IMR-90 (cell line): ENCODE measurements around the gene RASAL1.
"Not testable (repeated sequence)": the region's sequence is repeated elsewhere in the genome, so short reads cannot be mapped to it uniquely, and the experiment has no call there.

Experiments
- CEBPB ChIP-seq: IDR thresholded peaks from 2 replicates; pipeline ENCODE4 v1.6.1; 2012; ENCODE audit warnings: low read depth, low read length, improper control_type of control experiment
- FOS ChIP-seq: fragments of 150-350 bp; IDR thresholded peaks from 2 replicates; pipeline ENCODE4 v1.6.1; 2016; ENCODE audit warnings: low read depth, low read length
- NFE2L2 ChIP-seq: fragments of 150-350 bp; IDR thresholded peaks from 2 replicates; pipeline ENCODE4 v1.6.1; 2016; ENCODE audit warnings: low read depth, mild to moderate bottlenecking, low read length
- POLR2A ChIP-seq: IDR thresholded peaks from 2 replicates; pipeline ENCODE4 v1.6.1; 2012; ENCODE audit warnings: mild to moderate bottlenecking, low read depth, low read length
- RAD21 ChIP-seq: IDR thresholded peaks from 2 replicates; pipeline ENCODE4 v1.6.1; 2012; ENCODE audit warnings: low read length, improper control_type of control experiment
- RFX5 ChIP-seq: IDR thresholded peaks from 2 replicates; pipeline ENCODE4 v1.8.0; 2012; ENCODE audit warnings: low read depth, mild to moderate bottlenecking, low read length, moderate library complexity
- SMC3 ChIP-seq: fragments of 150-350 bp; IDR thresholded peaks from 2 replicates; pipeline ENCODE4 v1.6.1; 2016; ENCODE audit warnings: low read depth, mild to moderate bottlenecking, antibody characterized with exemption, low read length, moderate library complexity
- TF ChIP-seq, protein P1 (sequence below): conservative IDR thresholded peaks from 2 replicates; pipeline ENCODE4 v1.5.1; 2012; ENCODE audit warnings: mild to moderate bottlenecking, low read depth, low read length, improper control_type of control experiment
- TF ChIP-seq, protein P2 (sequence below): fragments of 150-350 bp; IDR thresholded peaks from 2 replicates; pipeline ENCODE4 v1.6.1; 2017; ENCODE audit warnings: mild to moderate bottlenecking, antibody characterized with exemption, low read length, low read depth

DNA sequence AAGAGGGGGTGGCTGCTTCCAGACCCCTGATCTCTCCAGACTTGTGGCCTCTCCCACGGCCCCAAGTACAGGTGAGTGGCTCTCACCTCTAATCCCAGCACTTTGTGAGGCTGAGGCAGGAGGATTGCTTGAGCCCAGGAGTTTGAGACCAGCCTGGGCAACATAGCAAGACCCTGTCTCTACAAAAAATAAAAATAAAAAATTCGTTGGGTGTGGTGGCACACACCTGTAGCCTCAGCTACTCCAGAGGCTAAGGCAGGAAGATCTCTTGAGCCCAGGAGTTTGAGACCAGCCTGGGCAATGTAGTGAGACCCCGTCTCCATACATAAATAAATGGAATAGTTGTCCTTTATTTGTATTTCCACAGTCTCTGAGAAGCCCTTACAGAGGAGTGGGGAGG, 6.2 kb upstream of the RASAL1 start:
- not testable (repeated sequence) for TF ChIP-seq POLR2A, CEBPB, NFE2L2, RFX5, FOS, SMC3, RAD21
- TF ChIP-seq, protein P1, sequence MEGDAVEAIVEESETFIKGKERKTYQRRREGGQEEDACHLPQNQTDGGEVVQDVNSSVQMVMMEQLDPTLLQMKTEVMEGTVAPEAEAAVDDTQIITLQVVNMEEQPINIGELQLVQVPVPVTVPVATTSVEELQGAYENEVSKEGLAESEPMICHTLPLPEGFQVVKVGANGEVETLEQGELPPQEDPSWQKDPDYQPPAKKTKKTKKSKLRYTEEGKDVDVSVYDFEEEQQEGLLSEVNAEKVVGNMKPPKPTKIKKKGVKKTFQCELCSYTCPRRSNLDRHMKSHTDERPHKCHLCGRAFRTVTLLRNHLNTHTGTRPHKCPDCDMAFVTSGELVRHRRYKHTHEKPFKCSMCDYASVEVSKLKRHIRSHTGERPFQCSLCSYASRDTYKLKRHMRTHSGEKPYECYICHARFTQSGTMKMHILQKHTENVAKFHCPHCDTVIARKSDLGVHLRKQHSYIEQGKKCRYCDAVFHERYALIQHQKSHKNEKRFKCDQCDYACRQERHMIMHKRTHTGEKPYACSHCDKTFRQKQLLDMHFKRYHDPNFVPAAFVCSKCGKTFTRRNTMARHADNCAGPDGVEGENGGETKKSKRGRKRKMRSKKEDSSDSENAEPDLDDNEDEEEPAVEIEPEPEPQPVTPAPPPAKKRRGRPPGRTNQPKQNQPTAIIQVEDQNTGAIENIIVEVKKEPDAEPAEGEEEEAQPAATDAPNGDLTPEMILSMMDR, result not testable (repeated sequence)
- TF ChIP-seq, protein P2, sequence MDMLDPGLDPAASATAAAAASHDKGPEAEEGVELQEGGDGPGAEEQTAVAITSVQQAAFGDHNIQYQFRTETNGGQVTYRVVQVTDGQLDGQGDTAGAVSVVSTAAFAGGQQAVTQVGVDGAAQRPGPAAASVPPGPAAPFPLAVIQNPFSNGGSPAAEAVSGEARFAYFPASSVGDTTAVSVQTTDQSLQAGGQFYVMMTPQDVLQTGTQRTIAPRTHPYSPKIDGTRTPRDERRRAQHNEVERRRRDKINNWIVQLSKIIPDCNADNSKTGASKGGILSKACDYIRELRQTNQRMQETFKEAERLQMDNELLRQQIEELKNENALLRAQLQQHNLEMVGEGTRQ, result not testable (repeated sequence)
